Measurements from ENCODE around the gene RABL2B.

DNA sequence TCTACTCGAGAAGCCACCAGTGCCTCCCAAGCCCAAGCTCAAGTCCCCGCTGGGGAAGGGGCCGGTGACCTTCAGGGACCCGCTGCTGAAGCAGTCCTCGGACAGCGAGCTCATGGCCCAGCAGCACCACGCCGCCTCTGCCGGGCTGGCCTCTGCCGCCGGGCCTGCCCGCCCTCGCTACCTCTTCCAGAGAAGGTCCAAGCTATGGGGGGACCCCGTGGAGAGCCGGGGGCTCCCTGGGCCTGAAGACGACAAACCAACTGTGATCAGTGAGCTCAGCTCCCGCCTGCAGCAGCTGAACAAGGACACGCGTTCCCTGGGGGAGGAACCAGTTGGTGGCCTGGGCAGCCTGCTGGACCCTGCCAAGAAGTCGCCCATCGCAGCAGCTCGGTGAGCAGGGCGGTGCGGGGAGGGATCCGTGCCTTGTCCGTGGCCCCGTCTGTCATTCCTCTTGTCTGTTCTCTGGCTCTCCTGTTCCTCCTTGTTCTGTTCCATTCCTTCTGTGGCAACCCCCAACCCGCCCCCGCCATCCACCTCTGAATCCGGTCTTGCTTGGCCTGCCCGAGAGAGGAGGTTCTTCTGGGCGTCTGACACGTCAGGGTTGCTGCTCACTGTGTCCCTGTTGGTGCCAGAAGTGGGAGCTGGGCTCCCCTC lies 61.3 kb downstream of the RABL2B start:
- TF ChIP-seq, protein P1, sequence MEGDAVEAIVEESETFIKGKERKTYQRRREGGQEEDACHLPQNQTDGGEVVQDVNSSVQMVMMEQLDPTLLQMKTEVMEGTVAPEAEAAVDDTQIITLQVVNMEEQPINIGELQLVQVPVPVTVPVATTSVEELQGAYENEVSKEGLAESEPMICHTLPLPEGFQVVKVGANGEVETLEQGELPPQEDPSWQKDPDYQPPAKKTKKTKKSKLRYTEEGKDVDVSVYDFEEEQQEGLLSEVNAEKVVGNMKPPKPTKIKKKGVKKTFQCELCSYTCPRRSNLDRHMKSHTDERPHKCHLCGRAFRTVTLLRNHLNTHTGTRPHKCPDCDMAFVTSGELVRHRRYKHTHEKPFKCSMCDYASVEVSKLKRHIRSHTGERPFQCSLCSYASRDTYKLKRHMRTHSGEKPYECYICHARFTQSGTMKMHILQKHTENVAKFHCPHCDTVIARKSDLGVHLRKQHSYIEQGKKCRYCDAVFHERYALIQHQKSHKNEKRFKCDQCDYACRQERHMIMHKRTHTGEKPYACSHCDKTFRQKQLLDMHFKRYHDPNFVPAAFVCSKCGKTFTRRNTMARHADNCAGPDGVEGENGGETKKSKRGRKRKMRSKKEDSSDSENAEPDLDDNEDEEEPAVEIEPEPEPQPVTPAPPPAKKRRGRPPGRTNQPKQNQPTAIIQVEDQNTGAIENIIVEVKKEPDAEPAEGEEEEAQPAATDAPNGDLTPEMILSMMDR (conservative IDR thresholded peaks at IDR 0.05 in 1 of 2, IDR thresholded peaks at IDR 0.05 in 1 of 2; ENCODE audit: extremely low read depth in 1 of 2, insufficient read depth in 1 of 2, low read depth in 1 of 2, low read length in 2 of 2) = no peak
- TF ChIP-seq EZH2 (IDR thresholded peaks at IDR 0.05; ENCODE audit: borderline replicate concordance, low read length) = no peak
